GM23338 (cell line): Measurements from ENCODE around the gene MTERF4. TPM values are rescaled to one million over a fixed set of nuclear protein-coding genes. Genes with fewer than 3 reads are reported as not detected.

Experiments
- ATAC-seq: fragments of 200-7000 bp; cut with Tn5 transposase; 3 replicates; pipeline ENCODE4 v1.9.1; 2020
- DNase-seq: peaks from one replicate; pipeline ENCODE4 v3.0.0-alpha.2; 2015; ENCODE audit warnings: low spot score
- H2AFZ ChIP-seq: fragments of 200-600 bp; sonication (generic); 2 replicates; pipeline ENCODE4 v1.8.0; 2016; ENCODE audit warnings: antibody characterized with exemption, mild to moderate bottlenecking, moderate library complexity
- H3F3A ChIP-seq: fragments of 200-600 bp; sonication (generic); replicated peaks from 2 replicates; pipeline ENCODE4 v1.8.0; 2017; ENCODE audit warnings: antibody characterized with exemption, mixed run types, low read depth
- H3K27ac ChIP-seq: fragments of 200-600 bp; sonication (generic); 2 replicates; pipeline ENCODE4 v1.6.1; 2016; ENCODE audit warnings: low read depth
- H3K27me3 ChIP-seq: fragments of 200-600 bp; sonication (generic); 2 replicates; pipeline ENCODE4 v1.8.0; 2016; ENCODE audit warnings: mild to moderate bottlenecking, mixed run types, moderate library complexity; ENCODE audit not compliant: insufficient read depth
- H3K36me3 ChIP-seq: fragments of 200-600 bp; sonication (generic); 2 replicates; pipeline ENCODE4 v1.8.0; 2016; ENCODE audit warnings: mild to moderate bottlenecking; ENCODE audit not compliant: insufficient read depth
- H3K4me1 ChIP-seq: fragments of 200-600 bp; sonication (generic); 2 replicates; pipeline ENCODE4 v1.8.0; 2016; ENCODE audit warnings: mild to moderate bottlenecking, moderate library complexity; ENCODE audit not compliant: insufficient read depth
- H3K4me2 ChIP-seq: fragments of 200-600 bp; sonication (generic); 2 replicates; pipeline ENCODE4 v1.7.1; 2017; ENCODE audit warnings: mixed run types
- H3K4me3 ChIP-seq: fragments of 200-600 bp; sonication (generic); 2 replicates; pipeline ENCODE4 v1.6.1; 2016; ENCODE audit warnings: mixed run types
- H3K79me2 ChIP-seq: fragments of 200-600 bp; sonication (generic); replicated peaks from 2 replicates; pipeline ENCODE4 v1.8.0; 2017; ENCODE audit warnings: mild to moderate bottlenecking; ENCODE audit not compliant: insufficient read depth
- H3K9me2 ChIP-seq: fragments of 200-600 bp; sonication (generic); 2 replicates; pipeline ENCODE4 v1.8.0; 2017; ENCODE audit not compliant: insufficient read depth
- H4K20me1 ChIP-seq: fragments of 200-600 bp; sonication (generic); replicated peaks from 2 replicates; pipeline ENCODE4 v1.8.0; 2017; ENCODE audit warnings: mild to moderate bottlenecking; ENCODE audit not compliant: insufficient read depth
- H3K27ac Mint-ChIP-seq: 2 replicates; pipeline ENCODE4 v1.8.0; 2020; ENCODE audit warnings: inconsistent platforms, mild to moderate bottlenecking, moderate library complexity, mixed read lengths
- H3K27me3 Mint-ChIP-seq: 3 replicates; pipeline ENCODE4 v1.8.0; 2022; ENCODE audit warnings: low read depth, mild to moderate bottlenecking, moderate library complexity, mixed read lengths, inconsistent platforms; ENCODE audit not compliant: insufficient read depth, poor library complexity
- H3K36me3 Mint-ChIP-seq: 3 replicates; pipeline ENCODE4 v1.8.0; 2021; ENCODE audit warnings: low read depth, mild to moderate bottlenecking, inconsistent platforms, moderate library complexity, mixed read lengths
- H3K4me1 Mint-ChIP-seq: 3 replicates; pipeline ENCODE4 v1.8.0; 2020; ENCODE audit warnings: mild to moderate bottlenecking, inconsistent platforms, mixed read lengths
- H3K4me3 Mint-ChIP-seq: 3 replicates; pipeline ENCODE4 v1.8.0; 2021; ENCODE audit warnings: moderate library complexity, mild to moderate bottlenecking, inconsistent platforms, mixed read lengths
- H3K9me3 Mint-ChIP-seq: 3 replicates; pipeline ENCODE4 v1.8.0; 2020; ENCODE audit warnings: moderate library complexity, mild to moderate bottlenecking, inconsistent platforms, mixed read lengths
- EZH2 ChIP-seq: fragments of 200-600 bp; sonication (generic); IDR thresholded peaks from one replicate; pipeline ENCODE4 v1.8.0; 2017; ENCODE audit warnings: antibody characterized with exemption, mild to moderate bottlenecking, low read depth; ENCODE audit not compliant: unreplicated experiment
- EZH2phosphoT487 ChIP-seq: fragments of 200-600 bp; sonication (generic); IDR thresholded peaks from one replicate; pipeline ENCODE4 v1.8.1; 2018; ENCODE audit warnings: antibody characterized with exemption; ENCODE audit not compliant: unreplicated experiment
- POLR2AphosphoS5 ChIP-seq: IDR thresholded peaks from 2 replicates; pipeline ENCODE4 v1.6.1; 2016; ENCODE audit warnings: antibody characterized with exemption, low read depth
- STAT1 ChIP-seq: IDR thresholded peaks from one replicate; pipeline ENCODE4 v1.6.1; 2016; ENCODE audit warnings: antibody characterized with exemption; ENCODE audit not compliant: unreplicated experiment
- ZNF114 ChIP-seq: fragments of 250-450 bp; sonication (Bioruptor Pico); IDR thresholded peaks from 2 replicates; pipeline ENCODE4 v1.5.0; 2020; ENCODE audit warnings: mild to moderate bottlenecking, moderate library complexity
- ZNF331 ChIP-seq: fragments of 250-450 bp; sonication (Bioruptor Pico); IDR thresholded peaks from 2 replicates; pipeline ENCODE4 v1.5.0; 2020; ENCODE audit warnings: low read depth, mild to moderate bottlenecking, moderate library complexity
- polyA plus RNA-seq: library from polyadenylated mRNA; unstranded; fragments of >200 nt; fragmentation: Nextera tagmentation; extraction: Ambion mirVana; gene quantifications from 2 replicates; pipeline ENCODE4 v1.2.1, GENCODE V29; 2016
- total RNA-seq: library from RNA; depleted of rRNA; stranded (reverse); fragments of >200 nt; shearing (Covaris generic); gene quantifications from 2 replicates; pipeline ENCODE4 v1.2.3, GENCODE V29; 2014
- TF ChIP-seq, protein P1 (sequence below): fragments of 250-450 bp; sonication (Bioruptor Pico); IDR thresholded peaks from 2 replicates; pipeline ENCODE4 v1.5.0; 2020; ENCODE audit warnings: mild to moderate bottlenecking, moderate library complexity
- TF ChIP-seq, protein P2 (sequence below), 2 experiments: fragments of 200-600 bp in 1 of 2; sonication (generic) in 1 of 2; conservative IDR thresholded peaks; 2 replicates each; pipeline versions ENCODE4 v1.5.1 to v1.6.1; 2016 to 2017; ENCODE audit warnings: antibody characterized with exemption in 2 of 2, low read depth in 2 of 2, mild to moderate bottlenecking in 2 of 2, moderate library complexity in 1 of 2

The MTERF4 gene
- total and polyA plus RNA-seq, 2 experiments from 2014 or later: 15.3 to 63.6 TPM

- TF ChIP-seq, protein P1, sequence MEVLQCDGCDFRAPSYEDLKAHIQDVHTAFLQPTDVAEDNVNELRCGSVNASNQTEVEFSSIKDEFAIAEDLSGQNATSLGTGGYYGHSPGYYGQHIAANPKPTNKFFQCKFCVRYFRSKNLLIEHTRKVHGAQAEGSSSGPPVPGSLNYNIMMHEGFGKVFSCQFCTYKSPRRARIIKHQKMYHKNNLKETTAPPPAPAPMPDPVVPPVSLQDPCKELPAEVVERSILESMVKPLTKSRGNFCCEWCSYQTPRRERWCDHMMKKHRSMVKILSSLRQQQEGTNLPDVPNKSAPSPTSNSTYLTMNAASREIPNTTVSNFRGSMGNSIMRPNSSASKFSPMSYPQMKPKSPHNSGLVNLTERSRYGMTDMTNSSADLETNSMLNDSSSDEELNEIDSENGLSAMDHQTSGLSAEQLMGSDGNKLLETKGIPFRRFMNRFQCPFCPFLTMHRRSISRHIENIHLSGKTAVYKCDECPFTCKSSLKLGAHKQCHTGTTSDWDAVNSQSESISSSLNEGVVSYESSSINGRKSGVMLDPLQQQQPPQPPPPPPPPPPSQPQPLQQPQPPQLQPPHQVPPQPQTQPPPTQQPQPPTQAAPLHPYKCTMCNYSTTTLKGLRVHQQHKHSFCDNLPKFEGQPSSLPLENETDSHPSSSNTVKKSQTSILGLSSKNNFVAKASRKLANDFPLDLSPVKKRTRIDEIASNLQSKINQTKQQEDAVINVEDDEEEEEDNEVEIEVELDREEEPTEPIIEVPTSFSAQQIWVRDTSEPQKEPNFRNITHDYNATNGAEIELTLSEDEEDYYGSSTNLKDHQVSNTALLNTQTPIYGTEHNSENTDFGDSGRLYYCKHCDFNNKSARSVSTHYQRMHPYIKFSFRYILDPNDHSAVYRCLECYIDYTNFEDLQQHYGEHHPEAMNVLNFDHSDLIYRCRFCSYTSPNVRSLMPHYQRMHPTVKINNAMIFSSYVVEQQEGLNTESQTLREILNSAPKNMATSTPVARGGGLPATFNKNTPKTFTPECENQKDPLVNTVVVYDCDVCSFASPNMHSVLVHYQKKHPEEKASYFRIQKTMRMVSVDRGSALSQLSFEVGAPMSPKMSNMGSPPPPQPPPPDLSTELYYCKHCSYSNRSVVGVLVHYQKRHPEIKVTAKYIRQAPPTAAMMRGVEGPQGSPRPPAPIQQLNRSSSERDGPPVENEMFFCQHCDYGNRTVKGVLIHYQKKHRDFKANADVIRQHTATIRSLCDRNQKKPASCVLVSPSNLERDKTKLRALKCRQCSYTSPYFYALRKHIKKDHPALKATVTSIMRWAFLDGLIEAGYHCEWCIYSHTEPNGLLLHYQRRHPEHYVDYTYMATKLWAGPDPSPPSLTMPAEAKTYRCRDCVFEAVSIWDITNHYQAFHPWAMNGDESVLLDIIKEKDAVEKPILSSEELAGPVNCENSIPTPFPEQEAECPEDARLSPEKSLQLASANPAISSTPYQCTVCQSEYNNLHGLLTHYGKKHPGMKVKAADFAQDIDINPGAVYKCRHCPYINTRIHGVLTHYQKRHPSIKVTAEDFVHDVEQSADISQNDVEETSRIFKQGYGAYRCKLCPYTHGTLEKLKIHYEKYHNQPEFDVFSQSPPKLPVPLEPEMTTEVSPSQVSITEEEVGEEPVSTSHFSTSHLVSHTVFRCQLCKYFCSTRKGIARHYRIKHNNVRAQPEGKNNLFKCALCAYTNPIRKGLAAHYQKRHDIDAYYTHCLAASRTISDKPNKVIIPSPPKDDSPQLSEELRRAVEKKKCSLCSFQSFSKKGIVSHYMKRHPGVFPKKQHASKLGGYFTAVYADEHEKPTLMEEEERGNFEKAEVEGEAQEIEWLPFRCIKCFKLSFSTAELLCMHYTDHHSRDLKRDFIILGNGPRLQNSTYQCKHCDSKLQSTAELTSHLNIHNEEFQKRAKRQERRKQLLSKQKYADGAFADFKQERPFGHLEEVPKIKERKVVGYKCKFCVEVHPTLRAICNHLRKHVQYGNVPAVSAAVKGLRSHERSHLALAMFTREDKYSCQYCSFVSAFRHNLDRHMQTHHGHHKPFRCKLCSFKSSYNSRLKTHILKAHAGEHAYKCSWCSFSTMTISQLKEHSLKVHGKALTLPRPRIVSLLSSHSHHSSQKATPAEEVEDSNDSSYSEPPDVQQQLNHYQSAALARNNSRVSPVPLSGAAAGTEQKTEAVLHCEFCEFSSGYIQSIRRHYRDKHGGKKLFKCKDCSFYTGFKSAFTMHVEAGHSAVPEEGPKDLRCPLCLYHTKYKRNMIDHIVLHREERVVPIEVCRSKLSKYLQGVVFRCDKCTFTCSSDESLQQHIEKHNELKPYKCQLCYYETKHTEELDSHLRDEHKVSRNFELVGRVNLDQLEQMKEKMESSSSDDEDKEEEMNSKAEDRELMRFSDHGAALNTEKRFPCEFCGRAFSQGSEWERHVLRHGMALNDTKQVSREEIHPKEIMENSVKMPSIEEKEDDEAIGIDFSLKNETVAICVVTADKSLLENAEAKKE (CRISPR knock-in tag): no peak
- TF ChIP-seq EZH2 (no peak), STAT1 (no peak), ZNF331 (CRISPR knock-in tag) (no peak)
Measured at GRCh38 chr2:241115361-241115760, 13.3 kb upstream of the MTERF4 start (continued).

DNA sequence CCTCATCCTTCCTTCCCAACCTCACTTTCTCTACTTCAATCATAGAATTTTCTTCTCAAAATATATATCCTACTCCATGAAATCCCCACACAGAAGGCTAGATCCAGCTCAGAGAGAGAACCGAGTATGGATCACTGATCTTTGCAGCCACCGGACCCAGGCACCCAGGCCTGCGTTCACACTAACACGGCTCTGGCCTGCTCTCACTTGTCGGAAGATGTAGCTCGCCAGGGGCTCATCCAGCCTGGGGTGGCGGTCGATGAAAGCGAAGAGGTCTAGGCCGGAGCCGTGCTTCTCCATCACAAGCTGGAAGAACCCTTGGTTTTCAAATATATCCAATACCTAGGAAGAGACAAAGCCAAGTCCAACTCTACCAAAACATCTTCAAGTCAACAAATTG, 12.7 kb upstream of the MTERF4 start:
- Histone ChIP-seq H3K79me2 (no peaks in the 10 kb centered on the region), H3K27ac (no peak overlapping the region), H3K9me2 (no peaks in the 10 kb centered on the region), H3F3A (no peaks in the 10 kb centered on the region), H3K4me2 (no peak overlapping the region), H2AFZ (no peak overlapping the region), H4K20me1 (no peaks in the 10 kb centered on the region; the same call in 1 of the 2 replicates), H3K27me3 (no peaks in the 10 kb centered on the region), H3K4me3 (no peak overlapping the region), H3K4me1 (no peaks in the 10 kb centered on the region), H3K36me3 (no peaks in the 10 kb centered on the region)
- no peaks in the 10 kb centered on the region for H3K9me3 Mint-ChIP-seq
- H3K4me1 Mint-ChIP-seq: no peaks in the 10 kb centered on the region
- no peak overlapping the region for H3K4me3 Mint-ChIP-seq
- ATAC-seq (no peak), DNase-seq (no peak)
- H3K27me3 Mint-ChIP-seq: peaks cover 4% of the 10 kb centered on the region
- H3K27ac Mint-ChIP-seq: no peak overlapping the region
- H3K36me3 Mint-ChIP-seq: peaks cover 22% of the 10 kb centered on the region; the same call in 2 of the 3 replicates
- TF ChIP-seq EZH2phosphoT487: no peak
- no peak for TF ChIP-seq ZNF114 (CRISPR knock-in tag)
- TF ChIP-seq STAT1: no peak
- TF ChIP-seq POLR2AphosphoS5: no peak
- TF ChIP-seq, protein P1 (CRISPR knock-in tag): no peak
- TF ChIP-seq, protein P2, sequence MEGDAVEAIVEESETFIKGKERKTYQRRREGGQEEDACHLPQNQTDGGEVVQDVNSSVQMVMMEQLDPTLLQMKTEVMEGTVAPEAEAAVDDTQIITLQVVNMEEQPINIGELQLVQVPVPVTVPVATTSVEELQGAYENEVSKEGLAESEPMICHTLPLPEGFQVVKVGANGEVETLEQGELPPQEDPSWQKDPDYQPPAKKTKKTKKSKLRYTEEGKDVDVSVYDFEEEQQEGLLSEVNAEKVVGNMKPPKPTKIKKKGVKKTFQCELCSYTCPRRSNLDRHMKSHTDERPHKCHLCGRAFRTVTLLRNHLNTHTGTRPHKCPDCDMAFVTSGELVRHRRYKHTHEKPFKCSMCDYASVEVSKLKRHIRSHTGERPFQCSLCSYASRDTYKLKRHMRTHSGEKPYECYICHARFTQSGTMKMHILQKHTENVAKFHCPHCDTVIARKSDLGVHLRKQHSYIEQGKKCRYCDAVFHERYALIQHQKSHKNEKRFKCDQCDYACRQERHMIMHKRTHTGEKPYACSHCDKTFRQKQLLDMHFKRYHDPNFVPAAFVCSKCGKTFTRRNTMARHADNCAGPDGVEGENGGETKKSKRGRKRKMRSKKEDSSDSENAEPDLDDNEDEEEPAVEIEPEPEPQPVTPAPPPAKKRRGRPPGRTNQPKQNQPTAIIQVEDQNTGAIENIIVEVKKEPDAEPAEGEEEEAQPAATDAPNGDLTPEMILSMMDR (conservative IDR thresholded peaks at IDR 0.05; ENCODE audit: low read depth in 2 of 2): no peak
- TF ChIP-seq ZNF331 (CRISPR knock-in tag): no peak
- TF ChIP-seq EZH2: no peak
